HEK293 (cell line): ENCODE data around the gene DPP6.

ENCODE experiments used
- ATF2 ChIP-seq: fragments of 450-650 bp; formaldehyde crosslinking; IDR thresholded peaks from 2 replicates; pipeline ENCODE4 v1.5.1; 2016; ENCODE audit warnings: missing biosample characterization, missing genetic modification characterization, low read depth
- CTCF ChIP-seq: fragments of 450-650 bp; formaldehyde crosslinking; IDR thresholded peaks from 2 replicates; pipeline ENCODE4 v1.5.1; 2016; ENCODE audit warnings: missing biosample characterization, missing genetic modification characterization
- TCF7L2 ChIP-seq: IDR thresholded peaks from 2 replicates; pipeline ENCODE4 v1.6.1; 2011; ENCODE audit warnings: low read depth, mild to moderate bottlenecking, inconsistent platforms, low read length, moderate library complexity, borderline replicate concordance
- ZNF202 ChIP-seq: fragments of 450-650 bp; formaldehyde crosslinking; IDR thresholded peaks from 2 replicates; pipeline ENCODE4 v1.5.1; 2016; ENCODE audit warnings: missing biosample characterization, missing genetic modification characterization, borderline replicate concordance
- ZNF274 ChIP-seq, 2 experiments: fragments of 200-500 bp in 1 of 2; fragments of 450-650 bp in 1 of 2; sonication (Bioruptor generic) in 1 of 2; formaldehyde crosslinking in 1 of 2; IDR thresholded peaks; 2 replicates each; pipeline versions ENCODE4 v1.5.1 to v1.6.1; 2014 to 2016; ENCODE audit warnings: borderline replicate concordance in 1 of 2, inconsistent platforms in 1 of 2, low read length in 1 of 2, missing biosample characterization in 1 of 2, missing genetic modification characterization in 1 of 2
- ZNF350 ChIP-seq: fragments of 450-650 bp; formaldehyde crosslinking; IDR thresholded peaks from 2 replicates; pipeline ENCODE4 v1.5.0; 2017; ENCODE audit warnings: missing biosample characterization, mild to moderate bottlenecking, missing genetic modification characterization
- ZNF423 ChIP-seq: fragments of 450-650 bp; formaldehyde crosslinking; IDR thresholded peaks from 2 replicates; pipeline ENCODE4 v1.5.1; 2016; ENCODE audit warnings: missing biosample characterization, missing genetic modification characterization
- TF ChIP-seq, protein P1 (sequence below): fragments of 450-650 bp; formaldehyde crosslinking; IDR thresholded peaks from 2 replicates; pipeline ENCODE4 v1.5.1; 2016; ENCODE audit warnings: missing biosample characterization, missing genetic modification characterization

DNA sequence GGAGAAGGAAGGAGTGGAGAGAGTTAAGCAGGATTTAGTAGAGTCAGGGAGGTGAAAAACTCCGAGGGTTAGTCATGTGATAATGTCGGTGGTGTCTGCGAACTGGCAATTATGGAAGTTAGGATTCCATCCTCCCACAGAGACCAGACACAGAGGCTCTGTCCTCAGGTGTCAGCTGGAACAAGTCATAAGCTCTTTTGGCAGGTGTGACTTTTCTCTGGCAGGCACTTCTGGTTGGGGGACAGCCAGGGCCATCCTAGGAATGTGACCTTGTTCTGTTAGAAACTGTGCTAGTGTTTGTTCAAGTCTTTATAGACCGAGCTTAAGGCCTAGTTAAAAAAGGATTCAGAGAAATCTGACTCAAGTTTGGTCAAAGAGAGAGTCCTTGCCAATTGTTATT lies 371.0 kb downstream of the DPP6 start:
- TF ChIP-seq TCF7L2 = no peak
- TF ChIP-seq ZNF274 (IDR thresholded peaks at IDR 0.05; ENCODE audit: low read length) = no peak
- no peak for TF ChIP-seq ZNF274 (tag by site-specific recombination; IDR thresholded peaks at IDR 0.05; ENCODE audit: borderline replicate concordance)
- no peak for TF ChIP-seq CTCF (tag by site-specific recombination)
- TF ChIP-seq ZNF202 (tag by site-specific recombination) = no peak
- TF ChIP-seq ZNF350 (tag by site-specific recombination) = no peak
- TF ChIP-seq ATF2 (tag by site-specific recombination) = no peak
- TF ChIP-seq ZNF423 (tag by site-specific recombination) = no peak
- TF ChIP-seq, protein P1, sequence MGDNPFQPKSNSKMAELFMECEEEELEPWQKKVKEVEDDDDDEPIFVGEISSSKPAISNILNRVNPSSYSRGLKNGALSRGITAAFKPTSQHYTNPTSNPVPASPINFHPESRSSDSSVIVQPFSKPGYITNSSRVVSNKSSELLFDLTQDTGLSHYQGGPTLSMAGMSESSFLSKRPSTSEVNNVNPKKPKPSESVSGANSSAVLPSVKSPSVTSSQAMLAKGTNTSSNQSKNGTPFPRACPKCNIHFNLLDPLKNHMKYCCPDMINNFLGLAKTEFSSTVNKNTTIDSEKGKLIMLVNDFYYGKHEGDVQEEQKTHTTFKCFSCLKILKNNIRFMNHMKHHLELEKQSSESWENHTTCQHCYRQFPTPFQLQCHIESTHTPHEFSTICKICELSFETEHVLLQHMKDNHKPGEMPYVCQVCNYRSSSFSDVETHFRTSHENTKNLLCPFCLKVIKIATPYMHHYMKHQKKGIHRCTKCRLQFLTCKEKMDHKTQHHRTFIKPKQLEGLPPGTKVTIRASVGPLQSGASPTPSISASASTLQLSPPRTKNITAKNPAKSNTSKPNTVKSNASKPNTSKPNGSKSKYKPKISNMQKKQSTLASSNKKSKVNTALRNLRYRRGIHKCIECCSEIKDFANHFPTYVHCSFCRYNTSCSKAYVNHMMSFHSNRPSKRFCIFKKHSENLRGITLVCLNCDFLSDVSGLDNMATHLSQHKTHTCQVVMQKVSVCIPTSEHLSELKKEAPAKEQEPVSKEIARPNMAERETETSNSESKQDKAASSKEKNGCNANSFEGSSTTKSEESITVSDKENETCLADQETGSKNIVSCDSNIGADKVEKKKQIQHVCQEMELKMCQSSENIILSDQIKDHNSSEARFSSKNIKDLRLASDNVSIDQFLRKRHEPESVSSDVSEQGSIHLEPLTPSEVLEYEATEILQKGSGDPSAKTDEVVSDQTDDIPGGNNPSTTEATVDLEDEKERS (tag by site-specific recombination) = no peak
